WTC11 (cell line): ENCODE results near the gene ZFAND3. TPM values are rescaled to one million over a fixed set of nuclear protein-coding genes. Genes with fewer than 3 reads are reported as not detected.

Experiments
- AR ChIP-seq: fragments of 250-450 bp; sonication (Bioruptor Pico); IDR thresholded peaks from 2 replicates; pipeline ENCODE4 v1.9.0; 2021; ENCODE audit warnings: mild to moderate bottlenecking
- FOXP4 ChIP-seq: sonication (generic); formaldehyde crosslinking; IDR thresholded peaks from 2 replicates; pipeline ENCODE4 v1.8.0; 2022; ENCODE audit warnings: mild to moderate bottlenecking, missing genetic modification reagents
- GTF2I ChIP-seq: fragments of 250-450 bp; sonication (Bioruptor Pico); conservative IDR thresholded peaks from 2 replicates; pipeline ENCODE4 v1.4.0; 2021; ENCODE audit warnings: mild to moderate bottlenecking
- IRF1 ChIP-seq: sonication (generic); formaldehyde crosslinking; IDR thresholded peaks from 2 replicates; pipeline ENCODE4 v1.8.0; 2023; ENCODE audit warnings: missing genetic modification reagents
- PRRX2 ChIP-seq: fragments of 250-450 bp; sonication (Bioruptor Pico); IDR thresholded peaks from 2 replicates; pipeline ENCODE4 v1.8.0; 2021; ENCODE audit warnings: mild to moderate bottlenecking
- SOX15 ChIP-seq: fragments of 250-450 bp; sonication (Bioruptor Pico); IDR thresholded peaks from 2 replicates; pipeline ENCODE4 v1.9.0; 2021; ENCODE audit warnings: mild to moderate bottlenecking
- ZBTB43 ChIP-seq: sonication (generic); formaldehyde crosslinking; IDR thresholded peaks from 2 replicates; pipeline ENCODE4 v1.8.1; 2023; ENCODE audit warnings: mild to moderate bottlenecking, missing genetic modification reagents
- ZNF281 ChIP-seq: sonication (generic); formaldehyde crosslinking; IDR thresholded peaks from 2 replicates; pipeline ENCODE4 v1.8.0; 2023; ENCODE audit warnings: mild to moderate bottlenecking, missing genetic modification reagents
- ZNF512 ChIP-seq: sonication (generic); formaldehyde crosslinking; IDR thresholded peaks from 2 replicates; pipeline ENCODE4 v1.8.1; 2022; ENCODE audit warnings: missing genetic modification reagents, borderline replicate concordance
- total RNA-seq: library from RNA; stranded (reverse); gene quantifications from 3 replicates; pipeline ENCODE4 v1.2.3, GENCODE V29; 2021

Gene ZFAND3
- total RNA-seq, 1 experiment from 2014 or later = 50.3 TPM

- TF ChIP-seq AR (CRISPR knock-in tag) (no peak), GTF2I (CRISPR knock-in tag) (no peak), SOX15 (CRISPR knock-in tag) (no peak), ZBTB43 (CRISPR knock-in tag) (no peak), ZNF281 (CRISPR knock-in tag) (no peak), FOXP4 (CRISPR knock-in tag) (no peak), ZNF512 (CRISPR knock-in tag) (no peak), IRF1 (CRISPR knock-in tag) (no peak), PRRX2 (CRISPR knock-in tag) (no peak)
Measured at GRCh38 chr6:38198219-38198618, 378.7 kb downstream of the ZFAND3 start (continued).

Other genes with a start within 250 kb of the ZFAND3 start
- gene MDGA1, start 121.8 kb upstream of the ZFAND3 start, total RNA-seq = 1.3 to 2.6 TPM (median 1.3 TPM) in 3 replicates